ENCODE measurements around the gene AJAP1. TPM values are rescaled to one million over a fixed set of nuclear protein-coding genes. Genes with fewer than 3 reads are reported as not detected.

AJAP1 gene
- total and polyA plus RNA-seq, 9 donors: 1.2 to 20.8 (median 12.5) TPM

DNA sequence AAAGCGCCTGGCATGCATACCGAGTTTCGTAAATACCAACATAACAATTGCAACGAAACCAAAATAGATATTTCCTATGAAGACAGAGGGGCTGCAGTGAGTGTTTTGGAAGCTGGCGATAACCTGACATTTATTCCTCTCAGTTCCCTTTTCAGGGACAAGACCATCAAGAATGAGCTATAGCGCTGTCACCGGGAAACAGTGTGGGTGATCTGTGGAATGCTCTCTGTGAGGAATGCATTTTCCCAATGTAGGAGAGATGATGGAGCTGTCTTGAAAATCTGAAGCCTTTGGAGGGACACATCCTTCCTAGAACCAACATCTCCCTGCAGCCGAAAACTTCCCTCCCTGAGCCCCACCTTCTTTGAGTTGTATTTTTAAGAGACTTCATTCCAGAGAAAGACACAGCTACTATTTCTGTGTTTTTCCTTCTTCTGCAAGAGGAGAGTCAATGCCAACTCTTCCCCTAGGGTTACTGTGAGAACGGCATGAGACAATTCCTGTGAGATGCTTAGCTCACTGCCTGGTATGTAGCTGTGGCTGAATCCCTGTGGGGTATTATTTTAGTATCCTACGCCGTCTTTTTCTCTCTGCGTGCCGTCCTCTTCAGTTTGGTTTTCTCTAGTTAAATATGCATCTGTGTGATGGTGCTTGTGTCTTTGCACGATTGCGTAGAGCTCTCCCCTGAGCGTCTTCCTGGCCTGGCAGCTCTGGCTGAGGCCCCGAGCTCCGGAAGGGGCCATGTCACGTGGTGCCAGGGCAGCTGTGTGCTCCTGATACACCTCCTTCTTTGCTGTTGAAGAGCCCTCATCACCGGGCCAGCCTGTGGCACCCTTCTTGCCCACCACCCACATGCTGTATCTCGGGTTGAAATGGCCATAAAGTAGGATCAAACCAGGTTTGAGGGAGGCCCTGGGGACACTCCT lies 45.2 kb downstream of the AJAP1 start:
- no peaks in the 10 kb centered on the region for H3K4me1 ChIP-seq (ENCODE audit: insufficient read depth)
- no peak overlapping the region for H3K27ac ChIP-seq
- H3K9me3 ChIP-seq: no peaks in the 10 kb centered on the region
- no peaks in the 10 kb centered on the region for H3K27me3 ChIP-seq
- 68 to 75% (median 70%) methylated on average over 21 of the region's 21 CpGs for WGBS, 3 donors
- TF ChIP-seq POLR2A (IDR thresholded peaks at IDR 0.05) (no peak), EP300 (IDR thresholded peaks at IDR 0.05) (no peak), CTCF (IDR thresholded peaks at IDR 0.05) (no peak)
- DNase-seq: no peak
- intact Hi-C loops (cut with DNase I): no loop called here
- no peak overlapping the region for H3K4me3 ChIP-seq
- no peaks in the 10 kb centered on the region for H3K36me3 ChIP-seq

- TF ChIP-seq EP300 (IDR thresholded peaks at IDR 0.05): no peak
- no peak for TF ChIP-seq CTCF (IDR thresholded peaks at IDR 0.05)
- no peak for TF ChIP-seq POLR2A (IDR thresholded peaks at IDR 0.05)
- Histone ChIP-seq H3K36me3 (no peaks in the 10 kb centered on the region), H3K27ac (no peak overlapping the region), H3K9me3 (no peaks in the 10 kb centered on the region), H3K27me3 (no peaks in the 10 kb centered on the region), H3K4me1 (ENCODE audit: insufficient read depth) (no peaks in the 10 kb centered on the region), H3K4me3 (no peak overlapping the region)
- no peak for DNase-seq
- 60 to 74% (median 68%) methylated on average over 13 of the region's 13 CpGs for WGBS, 3 donors
- intact Hi-C loops (cut with DNase I): no loop called here
Measured at GRCh38 chr1:4700801-4701200, 46.4 kb downstream of the AJAP1 start.

DNA sequence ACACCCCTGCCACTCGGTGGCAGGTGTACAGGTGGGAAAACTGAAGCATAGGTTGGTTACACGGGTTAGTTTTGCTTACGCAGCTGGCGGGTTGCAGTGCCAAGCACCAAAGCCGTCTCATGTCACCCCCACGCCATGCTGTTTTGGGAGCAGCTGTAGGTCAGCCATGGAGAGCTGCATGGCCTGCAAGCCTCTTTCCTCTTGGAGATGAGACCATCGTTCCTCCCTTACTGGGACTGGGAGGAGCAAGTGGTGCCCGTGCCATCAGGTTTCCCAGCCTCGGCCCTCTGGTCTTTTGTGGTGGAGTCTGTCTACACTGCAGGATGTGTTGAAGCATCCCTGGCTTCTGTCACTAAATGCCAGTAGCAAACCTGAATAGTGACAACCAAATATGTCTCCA lies 46.9 kb downstream of the AJAP1 start:
- DNase-seq: no peak
- Histone ChIP-seq H3K27me3 (no peaks in the 10 kb centered on the region), H3K36me3 (no peaks in the 10 kb centered on the region), H3K9me3 (no peaks in the 10 kb centered on the region), H3K4me1 (ENCODE audit: insufficient read depth) (peaks cover 4% of the 10 kb centered on the region), H3K27ac (no peak overlapping the region), H3K4me3 (no peak overlapping the region)
- WGBS, 3 donors: 86 to 91% (median 87%) methylated on average over 9 of the region's 9 CpGs
- intact Hi-C loops (cut with DNase I): no loop called here
- TF ChIP-seq EP300 (IDR thresholded peaks at IDR 0.05) (no peak), CTCF (IDR thresholded peaks at IDR 0.05) (no peak), POLR2A (IDR thresholded peaks at IDR 0.05) (no peak)

DNA sequence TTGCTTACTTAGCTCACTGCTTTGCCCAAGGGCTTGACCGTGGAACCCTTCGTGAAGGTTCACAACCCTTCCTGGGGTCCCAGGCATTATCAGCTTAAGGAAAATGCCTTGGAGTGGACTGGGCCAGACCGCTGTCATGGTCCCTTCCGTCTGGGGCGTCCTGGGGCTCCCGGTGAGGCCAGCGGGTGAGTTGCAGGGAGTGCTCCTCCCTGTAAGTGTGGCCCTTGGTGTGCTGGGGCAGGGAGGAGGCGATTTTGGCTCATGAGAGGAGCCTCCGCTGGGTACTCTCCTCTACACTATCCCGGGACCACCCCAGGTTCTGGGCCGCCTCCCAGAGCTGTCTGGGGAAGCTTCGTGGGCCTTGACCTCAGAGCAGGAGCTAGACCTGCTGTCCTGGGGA lies 48.1 kb downstream of the AJAP1 start:
- no peaks in the 10 kb centered on the region for H3K27me3 ChIP-seq
- H3K27ac ChIP-seq: no peak overlapping the region
- 87 to 93% (median 90%) methylated on average over 11 to 12 of the region's 12 CpGs for WGBS, 3 donors
- H3K4me3 ChIP-seq: no peak overlapping the region
- H3K36me3 ChIP-seq: no peaks in the 10 kb centered on the region
- H3K4me1 ChIP-seq (ENCODE audit: insufficient read depth): peaks cover 9% of the 10 kb centered on the region
- intact Hi-C loops (cut with DNase I): no loop called here
- H3K9me3 ChIP-seq: no peaks in the 10 kb centered on the region
- TF ChIP-seq POLR2A (IDR thresholded peaks at IDR 0.05) (no peak), EP300 (IDR thresholded peaks at IDR 0.05) (no peak), CTCF (IDR thresholded peaks at IDR 0.05) (no peak)
- no peak for DNase-seq

Measured in ovary (tissue), 9 donors.